ENCODE results near the gene PPM1M. TPM values are rescaled to one million over a fixed set of nuclear protein-coding genes. Genes with fewer than 3 reads are reported as not detected.

PPM1M gene
- total RNA-seq, 1 donor from 2014 or later: 44.6 TPM

GRCh38 chr3:52259448-52259847 lies 13.9 kb downstream of the PPM1M start:
- DNase-seq (no peak), ATAC-seq (ENCODE audit: low read depth) (no peak)
- Mint-ChIP-seq H3K4me1 (peaks cover 44% of the 10 kb centered on the region), H3K36me3 (ENCODE audit: low read depth) (peaks cover 98% of the 10 kb centered on the region), H3K9me3 (no peaks in the 10 kb centered on the region), H3K4me3 (no peak overlapping the region), H3K27me3 (no peaks in the 10 kb centered on the region), H3K27ac (no peak overlapping the region)
- POLR2A ChIA-PET: interaction anchor here (1.2 kb wide), 2 partner anchors 21 to 34 kb away, joined by 3 read pairs; partner anchors contain the start of gene TWF2
- CTCF ChIA-PET: no interaction called here
- intact Hi-C loops (cut with micrococcal nuclease): no loop called here
- no peak for TF ChIP-seq CTCF (IDR thresholded peaks at IDR 0.05)

- peaks cover 98% of the 10 kb centered on the region for H3K36me3 Mint-ChIP-seq (ENCODE audit: low read depth)
- ATAC-seq (ENCODE audit: low read depth): peak; percentile 42
- no peak for TF ChIP-seq CTCF (IDR thresholded peaks at IDR 0.05)
These were observed 16.9 kb downstream of the PPM1M start for GRCh38 chr3:52262447-52262846.

GRCh38 chr3:52265387-52265786 lies 19.8 kb downstream of the PPM1M start:
- no peak overlapping the region for H3K27ac Mint-ChIP-seq
- H3K9me3 Mint-ChIP-seq: no peaks in the 10 kb centered on the region

More at GRCh38 chr3:52262447-52262846, 16.9 kb downstream of the PPM1M start:
- DNase-seq: no peak
- ChIA-PET CTCF (interaction anchor here (0.6 to 0.7 kb wide), 2 partner anchors 17 to 22 kb away, joined by 3 to 7 read pairs; partner anchors contain the start of gene WDR82), POLR2A (interaction anchor here (1.1 to 1.3 kb wide), 3 partner anchors 10 to 37 kb away, joined by 3 to 5 read pairs (median 3); partner anchors contain the start of gene TLR9)
- Mint-ChIP-seq H3K27me3 (no peaks in the 10 kb centered on the region), H3K4me3 (no peak overlapping the region), H3K4me1 (peaks cover 43% of the 10 kb centered on the region), H3K9me3 (no peaks in the 10 kb centered on the region), H3K27ac (peak overlapping the region; percentile 50)
- intact Hi-C loops (cut with micrococcal nuclease): loop anchor here (2.0 kb wide), 1 partner anchor 14 kb away; no protein-coding TSS in a partner anchor

GRCh38 chr3:52268036-52268435 lies 22.5 kb downstream of the PPM1M start:
- H3K27me3 Mint-ChIP-seq: no peaks in the 10 kb centered on the region
- CTCF ChIA-PET: no interaction called here
- no peak overlapping the region for H3K4me3 Mint-ChIP-seq
- peak overlapping the region; percentile 42 for H3K27ac Mint-ChIP-seq
- H3K9me3 Mint-ChIP-seq: no peaks in the 10 kb centered on the region
- no peak for TF ChIP-seq CTCF (IDR thresholded peaks at IDR 0.05)
- DNase-seq (no peak), ATAC-seq (ENCODE audit: low read depth) (no peak)
- peaks cover 70% of the 10 kb centered on the region for H3K4me1 Mint-ChIP-seq
- POLR2A ChIA-PET: interaction anchor here (0.7 to 4.0 kb wide), 3 partner anchors 10 to 22 kb away, joined by 3 to 16 read pairs (median 3); partner anchors contain the start of gene WDR82
- H3K36me3 Mint-ChIP-seq (ENCODE audit: low read depth): peaks cover 89% of the 10 kb centered on the region
- intact Hi-C loops (cut with micrococcal nuclease): no loop called here

More at GRCh38 chr3:52265387-52265786, 19.8 kb downstream of the PPM1M start:
- DNase-seq: no peak
- H3K27me3 Mint-ChIP-seq: no peaks in the 10 kb centered on the region
- no peak for TF ChIP-seq CTCF (IDR thresholded peaks at IDR 0.05)
- H3K4me1 Mint-ChIP-seq: peaks cover 66% of the 10 kb centered on the region
- POLR2A ChIA-PET: no interaction called here
- H3K4me3 Mint-ChIP-seq: no peak overlapping the region
- CTCF ChIA-PET: no interaction called here
- intact Hi-C loops (cut with micrococcal nuclease): no loop called here
- H3K36me3 Mint-ChIP-seq (ENCODE audit: low read depth): peaks cover 94% of the 10 kb centered on the region
- ATAC-seq (ENCODE audit: low read depth): no peak

- ChIA-PET POLR2A (interaction anchor here (2.3 to 4.0 kb wide), 2 partner anchors 8 to 16 kb away, joined by 5 to 16 read pairs; partner anchors contain the start of gene WDR82), CTCF (interaction anchor here (2.5 kb wide), 1 partner anchor 69 kb away, joined by 8 read pairs; no protein-coding TSS in a partner anchor)
- Mint-ChIP-seq H3K4me3 (peak overlapping the region; percentile 41), H3K9me3 (no peaks in the 10 kb centered on the region), H3K36me3 (ENCODE audit: low read depth) (peaks cover 87% of the 10 kb centered on the region), H3K27ac (peak overlapping the region; percentile 76), H3K4me1 (peaks cover 74% of the 10 kb centered on the region), H3K27me3 (no peaks in the 10 kb centered on the region)
- intact Hi-C loops (cut with micrococcal nuclease): no loop called here
- DNase-seq (no peak), ATAC-seq (ENCODE audit: low read depth) (no peak)
- no peak for TF ChIP-seq CTCF (IDR thresholded peaks at IDR 0.05)
These were observed 24.2 kb downstream of the PPM1M start for GRCh38 chr3:52269776-52270175.

Measured in activated B cell treated with CpG ODN at 0.5 μM for 24 hours (primary cell).